ENCODE measurements around the gene RAB30. TPM values are rescaled to one million over a fixed set of nuclear protein-coding genes. Genes with fewer than 3 reads are reported as not detected.

The RAB30 gene
- total RNA-seq, 2 donors from 2014 or later = 12.1 to 19.0 TPM

GRCh38 chr11:83070731-83071566 is 748 bp downstream of the RAB30 start:
- peak overlapping the region; percentile 65 to 85 for H3K4me3 ChIP-seq
- H3K27ac ChIP-seq = peak overlapping the region; percentile 92 to 94
- TF ChIP-seq CTCF (IDR thresholded peaks at IDR 0.05) = no peak
- H3K4me1 ChIP-seq = peaks cover 0 to 49% of the 10 kb centered on the region in 2 donors
- peaks cover 15% of the 10 kb centered on the region for H3K36me3 ChIP-seq
- DNase-seq (ENCODE audit: low spot score) = peak; percentile 65
- H3K27me3 ChIP-seq = no peaks in the 10 kb centered on the region
- H3K9me3 ChIP-seq = no peaks in the 10 kb centered on the region

GRCh38 chr11:83070044-83070701 is 1.5 kb downstream of the RAB30 start:
- peaks cover 15% of the 10 kb centered on the region for H3K36me3 ChIP-seq
- H3K4me3 ChIP-seq = peak overlapping the region; percentile 65 to 85
- no peak for TF ChIP-seq CTCF (IDR thresholded peaks at IDR 0.05)
- DNase-seq (ENCODE audit: low spot score) = peak; percentile 64
- H3K9me3 ChIP-seq = no peaks in the 10 kb centered on the region
- H3K4me1 ChIP-seq = peaks cover 0 to 50% of the 10 kb centered on the region in 2 donors
- no peaks in the 10 kb centered on the region for H3K27me3 ChIP-seq
- peak overlapping the region; percentile 92 to 94 for H3K27ac ChIP-seq

DNA sequence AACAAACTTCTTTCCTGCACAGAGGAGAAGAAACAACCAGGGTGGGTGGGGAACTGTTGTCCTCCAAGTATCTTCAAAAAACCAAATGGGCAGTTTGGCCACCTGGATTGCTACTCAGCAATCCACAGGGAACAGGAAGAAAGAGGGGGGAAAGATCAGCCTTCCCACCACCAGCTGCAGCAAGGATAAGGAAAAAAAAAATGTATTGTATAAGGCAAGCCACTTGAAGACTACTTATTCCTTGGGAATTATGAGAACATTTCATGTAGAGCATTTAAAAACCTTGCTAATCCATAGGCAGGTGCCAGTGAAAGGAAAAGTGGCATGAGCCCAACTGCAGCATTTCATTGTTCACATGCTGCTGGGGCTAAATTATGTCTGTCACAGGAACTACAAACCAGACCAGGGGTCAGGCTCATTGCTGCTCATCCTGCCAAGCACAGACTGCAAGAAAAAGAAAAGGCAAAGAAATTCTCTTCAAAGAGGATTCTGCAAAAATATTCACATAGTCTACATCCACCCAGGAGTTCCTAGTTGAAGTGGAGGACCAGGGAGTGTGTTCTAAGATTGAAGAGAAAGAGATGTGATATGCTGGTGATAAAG is 2.2 kb downstream of the RAB30 start:
- Histone ChIP-seq H3K4me1 (peaks cover 0 to 50% of the 10 kb centered on the region in 2 donors), H3K9me3 (no peaks in the 10 kb centered on the region), H3K4me3 (peak overlapping the region; percentile 65 to 85), H3K36me3 (peaks cover 10% of the 10 kb centered on the region), H3K27ac (peak overlapping the region; percentile 92 to 94), H3K27me3 (no peaks in the 10 kb centered on the region)
- DNase-seq (ENCODE audit: low spot score) = no peak
- TF ChIP-seq CTCF (IDR thresholded peaks at IDR 0.05) = no peak

GRCh38 chr11:83068568-83068967 is 3.1 kb downstream of the RAB30 start:
- no peaks in the 10 kb centered on the region for H3K9me3 ChIP-seq
- H3K27me3 ChIP-seq = no peaks in the 10 kb centered on the region
- no peak for TF ChIP-seq CTCF (IDR thresholded peaks at IDR 0.05)
- no peak for DNase-seq (ENCODE audit: low spot score)
- peaks cover 1% of the 10 kb centered on the region for H3K36me3 ChIP-seq
- no peak overlapping the region for H3K4me3 ChIP-seq
- H3K4me1 ChIP-seq = peaks cover 0 to 48% of the 10 kb centered on the region in 2 donors
- peak overlapping the region in 1 of 2 donors; percentile 94 for H3K27ac ChIP-seq

- peaks cover 0 to 41% of the 10 kb centered on the region in 2 donors for H3K4me1 ChIP-seq
- H3K4me3 ChIP-seq = no peak overlapping the region
- no peak for TF ChIP-seq CTCF (IDR thresholded peaks at IDR 0.05)
- no peaks in the 10 kb centered on the region for H3K36me3 ChIP-seq
- no peaks in the 10 kb centered on the region for H3K27me3 ChIP-seq
- H3K27ac ChIP-seq = peak overlapping the region in 1 of 2 donors; percentile 13
- no peak for DNase-seq (ENCODE audit: low spot score)
- H3K9me3 ChIP-seq = no peaks in the 10 kb centered on the region
Observed at GRCh38 chr11:83064011-83064410, 7.7 kb downstream of the RAB30 start.
